Measurements from ENCODE around the gene C6orf47. TPM values are rescaled to one million over a fixed set of nuclear protein-coding genes. Genes with fewer than 3 reads are reported as not detected.

Gene C6orf47
- total and polyA plus RNA-seq, 2 of the 8 experiments (the other 6 are each of a cell fraction or from before 2014, with no cell fraction given) = 4.7 to 14.6 TPM

DNA sequence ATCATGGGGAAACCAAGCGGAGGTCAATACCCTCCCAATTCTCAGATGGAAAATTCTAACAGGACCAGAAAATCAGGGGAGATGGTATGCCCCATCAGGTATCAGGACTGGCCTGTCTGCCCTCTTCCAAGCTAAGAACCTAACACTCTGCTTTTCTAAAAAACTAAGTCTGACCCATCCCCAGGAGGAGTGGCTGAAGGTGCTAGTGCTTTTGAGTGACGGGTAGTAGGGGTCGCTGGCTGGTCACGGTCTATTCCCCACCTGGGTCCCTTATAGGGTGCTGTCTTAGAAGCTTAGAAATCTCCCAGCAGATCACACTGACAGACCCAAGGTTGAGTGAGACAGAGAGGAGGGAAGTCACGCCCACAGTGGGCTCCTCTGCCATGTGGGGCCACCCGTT lies 33.0 kb upstream of the C6orf47 start:
- no peak for FAIRE-seq
- Histone ChIP-seq H4K8ac (ENCODE audit: extremely low read depth, insufficient read depth, low read length) (no peak overlapping the region), H3K79me2 (ENCODE audit: control insufficient read depth in 1 of 2, insufficient read depth in 2 of 2, low read length in 2 of 2) (no peaks in the 10 kb centered on the region), H3K27ac (ENCODE audit: low read depth, low read length) (no peak overlapping the region), H3K14ac (ENCODE audit: insufficient read length) (no peak overlapping the region), H3K4me2 (ENCODE audit: insufficient read depth in 1 of 2, low read depth in 2 of 2, low read length in 2 of 2) (no peak overlapping the region), H2AK5ac (ENCODE audit: low read depth, low read length) (no peak overlapping the region), H2BK20ac (ENCODE audit: low read length) (no peak overlapping the region), H4K20me1 (replicated peaks in 1 of 2; ENCODE audit: control insufficient read depth in 1 of 2, insufficient read depth in 2 of 2, low read length in 2 of 2) (no peaks in the 10 kb centered on the region), H3K56ac (replicated peaks; ENCODE audit: insufficient read length, low read depth, low read length) (no peak overlapping the region), H2AFZ (ENCODE audit: low read length) (no peak overlapping the region), H2BK5ac (ENCODE audit: low read depth, low read length) (no peak overlapping the region), H4K91ac (replicated peaks; ENCODE audit: insufficient read length, low read length) (no peak overlapping the region), H3K36me3 (ENCODE audit: control insufficient read depth in 2 of 4, insufficient read depth in 4 of 4, low read length in 3 of 4) (peaks cover 1 to 20% (median 14%) of the 10 kb centered on the region in 4 experiments; a peak in 5 of 8 replicates), H3K4me1 (replicated peaks in 1 of 4; ENCODE audit: control insufficient read depth in 3 of 4, insufficient read depth in 4 of 4, low read length in 3 of 4) (no peaks in the 10 kb centered on the region), H3K9ac (replicated peaks in 1 of 4; ENCODE audit: extremely low read depth in 1 of 4, low read depth in 3 of 4, low read length in 3 of 4) (no peak overlapping the region), H3K4ac (replicated peaks; ENCODE audit: insufficient read length, low read depth, low read length) (no peak overlapping the region), H3K79me1 (ENCODE audit: low read depth, low read length) (no peaks in the 10 kb centered on the region), H2BK120ac (replicated peaks; ENCODE audit: low read depth, low read length) (no peak overlapping the region), H2BK15ac (ENCODE audit: low read length) (no peak overlapping the region), H3K23ac (ENCODE audit: insufficient read length) (no peak overlapping the region), H2BK12ac (ENCODE audit: low read depth, low read length) (no peak overlapping the region), H3K9me3 (ENCODE audit: insufficient read depth in 2 of 2, low read depth in 1 of 2, low read length in 1 of 2) (no peaks in the 10 kb centered on the region), H4K5ac (ENCODE audit: insufficient read length, low read depth, low read length) (no peak overlapping the region), H3K23me2 (ENCODE audit: low read depth, low read length) (no peaks in the 10 kb centered on the region), H3K27me3 (replicated peaks in 1 of 4; ENCODE audit: control insufficient read depth in 3 of 4, extremely low read depth in 1 of 4, insufficient read depth in 3 of 4, low read length in 3 of 4) (no peaks in the 10 kb centered on the region), H3K18ac (ENCODE audit: extremely low read depth, low read length) (no peak overlapping the region), H3K4me3 (ENCODE audit: extremely low read depth in 1 of 4, insufficient read depth in 2 of 4, low read depth in 3 of 4, low read length in 4 of 4) (no peak overlapping the region)
- no peak for DNase-seq (ENCODE audit: low read depth in 1 of 2, low spot score in 2 of 2)
- ChIA-PET POLR2A (ENCODE audit: partially characterized antibody) (interaction anchor here (0.9 to 6.6 kb wide), 10 partner anchors 10 to 147 kb away, joined by 3 to 33 read pairs (median 4); partner anchors contain the start of genes ABHD16A, ATP6V1G2, BAG6 and C6orf47), CTCF (ENCODE audit: partially characterized antibody) (interaction anchor here (0.7 to 2.5 kb wide), 12 partner anchors 14 to 259 kb away, joined by 3 to 10 read pairs (median 3); partner anchors contain the start of genes GPANK1 and VARS1)
- 87% methylated on average over 6 of the region's 6 CpGs; no CpG with 5 or more reads in 1 of the 2 experiments for WGBS, 2 experiments (ENCODE audit: extremely low coverage in 1 of 2, insufficient coverage in 1 of 2, insufficient read length in 1 of 2, insufficient replicate concordance in 2 of 2, low coverage in 1 of 2, low lambda C conversion rate in 2 of 2, missing lambda C conversion rate in 1 of 2)
- TF ChIP-seq, protein P1, sequence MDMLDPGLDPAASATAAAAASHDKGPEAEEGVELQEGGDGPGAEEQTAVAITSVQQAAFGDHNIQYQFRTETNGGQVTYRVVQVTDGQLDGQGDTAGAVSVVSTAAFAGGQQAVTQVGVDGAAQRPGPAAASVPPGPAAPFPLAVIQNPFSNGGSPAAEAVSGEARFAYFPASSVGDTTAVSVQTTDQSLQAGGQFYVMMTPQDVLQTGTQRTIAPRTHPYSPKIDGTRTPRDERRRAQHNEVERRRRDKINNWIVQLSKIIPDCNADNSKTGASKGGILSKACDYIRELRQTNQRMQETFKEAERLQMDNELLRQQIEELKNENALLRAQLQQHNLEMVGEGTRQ (IDR thresholded peaks at IDR 0.05; ENCODE audit: low read length) = no peak
- TF ChIP-seq E2F6 (IDR thresholded peaks at IDR 0.05) = no peak
- no peak for TF ChIP-seq CEBPB (IDR thresholded peaks at IDR 0.05; ENCODE audit: low read depth, low read length)
- TF ChIP-seq SIN3A (conservative IDR thresholded peaks at IDR 0.05 in 1 of 2, IDR thresholded peaks at IDR 0.05 in 1 of 2; ENCODE audit: low read depth in 1 of 2, low read length in 2 of 2) = no peak
- TF ChIP-seq CBX5 (IDR thresholded peaks at IDR 0.05; ENCODE audit: low read depth, low read length) = no peak
- TF ChIP-seq POLR2AphosphoS5 (IDR thresholded peaks at IDR 0.05; ENCODE audit: low read depth, low read length) = no peak
- TF ChIP-seq EGR1 (IDR thresholded peaks at IDR 0.05; ENCODE audit: borderline replicate concordance, low read depth, low read length) = no peak
- TF ChIP-seq BCL11A (IDR thresholded peaks at IDR 0.05; ENCODE audit: low read depth in 2 of 2, low read length in 2 of 2) = no peak
- TF ChIP-seq ASH2L (IDR thresholded peaks at IDR 0.05; ENCODE audit: low read length) = no peak
- no peak for TF ChIP-seq JUND (IDR thresholded peaks at IDR 0.05; ENCODE audit: low read length)
- no peak for TF ChIP-seq MAFK (IDR thresholded peaks at IDR 0.05; ENCODE audit: low read depth, low read length)
- no peak for TF ChIP-seq ATF3 (IDR thresholded peaks at IDR 0.05; ENCODE audit: insufficient read depth, low read depth, low read length)
